Thymus (tissue), 11 donors: ENCODE results near the gene CACNA1B. TPM values are rescaled to one million over a fixed set of nuclear protein-coding genes. Genes with fewer than 3 reads are reported as not detected.
"Not testable (repeated sequence)": the region's sequence is repeated elsewhere in the genome, so short reads cannot be mapped to it uniquely, and the experiment has no call there.

Experiments
- DNase-seq, 9 donors: peaks; one replicate each; pipeline ENCODE4 v3.0.0-alpha.2; 2013; ENCODE audit warnings: low spot score in 9 of 9, low read depth in 6 of 9, missing footprints in 1 of 9
- H3K27ac ChIP-seq, 2 donors: one replicate each; pipeline ENCODE4 v1.5.1; 2013; ENCODE audit warnings: control low read depth in 1 of 2, low read depth in 1 of 2, low read length in 1 of 2, mild to moderate bottlenecking in 1 of 2, moderate library complexity in 1 of 2
- H3K27me3 ChIP-seq, 2 donors: one replicate each; pipeline ENCODE4 v1.5.1; 2013; ENCODE audit warnings: low read length in 1 of 2; ENCODE audit not compliant: control insufficient read depth in 2 of 2, insufficient read depth in 1 of 2
- H3K36me3 ChIP-seq, 2 donors: one replicate each; pipeline ENCODE4 v1.5.1; 2013; ENCODE audit warnings: low read length in 1 of 2, mild to moderate bottlenecking in 1 of 2, moderate library complexity in 1 of 2; ENCODE audit not compliant: control insufficient read depth in 2 of 2, insufficient read depth in 2 of 2
- H3K4me1 ChIP-seq, 2 donors: one replicate each; pipeline ENCODE4 v1.5.1; 2013; ENCODE audit warnings: low read length in 2 of 2; ENCODE audit not compliant: control insufficient read depth in 2 of 2, insufficient read depth in 2 of 2
- H3K4me3 ChIP-seq, 2 donors: one replicate each; pipeline ENCODE4 v1.5.1; 2013; ENCODE audit warnings: low read length in 2 of 2, control low read depth in 1 of 2, mild to moderate bottlenecking in 1 of 2
- H3K9me3 ChIP-seq, 2 donors: one replicate each; pipeline ENCODE4 v1.5.1; 2013; ENCODE audit warnings: low read length in 1 of 2, mild to moderate bottlenecking in 1 of 2; ENCODE audit not compliant: control insufficient read depth in 2 of 2, insufficient read depth in 1 of 2
- WGBS: extraction: QIAGEN DNeasy Blood & Tissue Kit; methylation state at CpG from one replicate; pipeline ENCODE4 v1.1.7; 2013; 5-methylcytosine and 5-hydroxymethylcytosine counted together
- polyA plus RNA-seq: library from polyadenylated mRNA; stranded (reverse); fragments of 200-250 nt; gene quantifications from one replicate; pipeline ENCODE4 v1.2.3, GENCODE V29; 2013
- total RNA-seq: library from RNA; stranded (reverse); fragments of 120-200 nt; gene quantifications from one replicate; pipeline ENCODE4 v1.2.4, GENCODE V29; 2013
- donor health status: healthy.

CACNA1B gene
- total and polyA plus RNA-seq, 2 donors, result 0.11 to 1.1 TPM

DNA sequence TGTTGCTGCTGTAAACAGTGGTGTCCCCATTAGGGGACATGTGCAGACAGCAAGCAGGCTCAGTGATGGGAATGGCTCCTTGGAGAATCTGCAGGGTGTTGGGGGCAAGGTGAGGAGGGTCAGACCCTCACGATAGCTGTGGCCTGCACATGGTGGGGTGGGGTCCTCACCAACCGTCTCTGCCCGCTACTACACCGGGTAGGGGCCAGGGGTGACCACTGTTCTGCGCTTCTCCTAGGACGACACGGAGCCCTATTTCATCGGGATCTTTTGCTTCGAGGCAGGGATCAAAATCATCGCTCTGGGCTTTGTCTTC is 4.9 kb downstream of the CACNA1B start:
- WGBS, result 94% methylated on average over 10 of the region's 10 CpGs
- H3K4me3 ChIP-seq, result no peak overlapping the region
- H3K9me3 ChIP-seq, result no peaks in the 10 kb centered on the region
- H3K36me3 ChIP-seq, result no peaks in the 10 kb centered on the region
- no peaks in the 10 kb centered on the region for H3K4me1 ChIP-seq
- no peak overlapping the region for H3K27ac ChIP-seq
- DNase-seq, result no peak
- H3K27me3 ChIP-seq, result peaks cover 14 to 19% of the 10 kb centered on the region in 2 donors

DNA sequence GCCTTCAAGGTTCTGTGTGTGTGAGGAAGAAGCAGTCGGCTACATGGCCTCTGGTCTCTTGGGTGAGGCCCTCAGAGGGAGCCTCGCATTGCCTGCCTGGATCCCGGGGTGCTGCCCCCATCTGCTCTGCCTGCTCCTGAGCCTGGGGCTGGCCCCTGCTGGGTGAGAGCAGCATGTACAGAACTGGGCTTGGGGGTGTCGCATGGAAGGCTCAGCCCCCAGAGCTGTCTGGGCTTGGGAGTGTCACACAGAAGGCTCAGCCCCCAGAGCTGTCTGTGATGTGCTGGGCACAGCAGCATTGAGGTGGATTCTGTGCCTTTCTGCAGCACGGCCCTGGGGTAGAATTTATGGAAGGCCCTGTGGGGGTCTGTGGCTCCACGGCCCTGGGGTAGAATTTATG is 6.4 kb downstream of the CACNA1B start:
- not testable (repeated sequence) for H3K9me3 ChIP-seq, H3K27ac ChIP-seq, DNase-seq, H3K36me3 ChIP-seq, H3K4me3 ChIP-seq, H3K4me1 ChIP-seq
- WGBS, result 98% methylated on average over 2 of the region's 6 CpGs
- H3K27me3 ChIP-seq, result peaks cover 4 to 11% of the 10 kb centered on the region in 2 donors

GRCh38 chr9:137884547-137884946 is 7.0 kb downstream of the CACNA1B start:
- not testable (repeated sequence) for H3K4me3 ChIP-seq, H3K9me3 ChIP-seq, H3K4me1 ChIP-seq, H3K36me3 ChIP-seq, H3K27ac ChIP-seq, DNase-seq, H3K27me3 ChIP-seq
- WGBS, result 22% methylated on average over 5 of the region's 7 CpGs

DNA sequence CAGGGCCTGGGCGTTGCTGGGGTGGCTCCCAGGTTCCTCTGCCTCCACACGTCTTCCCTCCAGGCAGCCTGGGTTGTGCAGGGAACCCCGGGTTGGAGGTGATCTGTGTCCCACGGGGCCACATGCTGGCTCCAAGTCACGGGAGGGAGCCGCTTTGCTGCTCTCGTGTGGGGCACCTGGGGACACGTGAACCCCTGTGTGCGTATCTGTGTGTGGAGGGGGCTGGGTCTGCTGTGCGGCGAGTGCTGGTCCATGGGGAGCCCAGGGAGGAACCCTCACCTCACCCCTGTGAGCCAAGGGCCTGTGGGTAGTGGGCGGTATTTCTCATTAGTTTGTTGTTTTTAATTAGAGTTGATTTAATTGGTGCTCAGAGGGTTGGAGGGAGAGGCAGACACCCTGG is 7.5 kb downstream of the CACNA1B start:
- not testable (repeated sequence) for H3K27me3 ChIP-seq, DNase-seq, H3K4me1 ChIP-seq, H3K9me3 ChIP-seq, H3K4me3 ChIP-seq, H3K36me3 ChIP-seq, H3K27ac ChIP-seq
- 91% methylated on average over 10 of the region's 12 CpGs for WGBS

DNA sequence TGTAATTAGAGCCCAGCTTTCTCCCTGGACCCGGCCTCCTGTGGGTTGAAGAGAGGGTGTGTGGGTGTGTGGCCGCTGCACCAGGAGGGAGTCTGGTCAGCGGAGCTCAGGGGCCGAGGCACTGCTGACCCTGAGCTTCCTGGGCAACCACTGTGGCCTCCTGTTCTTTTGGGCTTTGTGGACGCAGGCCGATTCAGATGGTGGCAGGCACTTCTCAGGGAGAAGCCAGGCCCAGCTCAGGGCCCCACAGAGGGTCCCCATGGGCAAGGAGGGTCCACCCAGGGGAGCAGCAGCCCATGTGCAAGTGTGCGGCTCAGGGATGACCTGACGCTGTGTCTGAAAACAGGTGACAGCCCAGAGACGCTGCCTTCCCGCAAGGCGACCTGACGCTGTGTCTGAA is 11.0 kb downstream of the CACNA1B start:
- not testable (repeated sequence) for H3K9me3 ChIP-seq, H3K36me3 ChIP-seq, H3K27me3 ChIP-seq, H3K27ac ChIP-seq, DNase-seq, H3K4me3 ChIP-seq, H3K4me1 ChIP-seq
- 91% methylated on average over 12 of the region's 12 CpGs for WGBS

DNA sequence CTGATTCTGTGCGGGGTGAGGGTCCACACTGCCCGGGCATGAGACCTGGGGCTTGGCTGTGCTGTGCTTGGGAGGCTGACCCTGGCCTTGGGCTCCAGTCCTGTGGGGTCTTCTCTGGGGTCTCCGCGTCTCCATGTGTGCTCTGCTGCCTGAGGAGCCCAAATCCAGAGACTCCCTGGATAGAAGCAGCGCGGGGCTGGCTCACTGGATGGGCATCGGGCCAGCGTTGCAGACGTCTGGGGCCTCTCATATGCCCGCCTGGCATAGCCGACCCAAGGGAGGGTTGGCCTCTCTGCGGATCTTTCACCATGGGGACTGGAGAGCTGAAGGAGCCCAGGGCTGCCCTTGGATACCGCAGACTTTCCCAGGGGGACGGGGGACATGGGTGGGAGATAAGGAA is 12.4 kb downstream of the CACNA1B start:
- H3K27ac ChIP-seq, H3K36me3 ChIP-seq, DNase-seq, H3K4me3 ChIP-seq, H3K27me3 ChIP-seq, H3K4me1 ChIP-seq, H3K9me3 ChIP-seq: not testable (repeated sequence)
- WGBS, result 95% methylated on average over 12 of the region's 14 CpGs

- not testable (repeated sequence) for H3K27me3 ChIP-seq, H3K4me1 ChIP-seq, H3K9me3 ChIP-seq, H3K36me3 ChIP-seq, H3K27ac ChIP-seq, H3K4me3 ChIP-seq, DNase-seq
- WGBS, result 75% methylated on average over 22 of the region's 24 CpGs
Observed at GRCh38 chr9:137890768-137891587, 13.4 kb downstream of the CACNA1B start.

- no peak for DNase-seq
- whole genome bisulfite sequencing, result 84% methylated on average over 20 of the region's 20 CpGs
- no peaks in the 10 kb centered on the region for H3K27me3 ChIP-seq
- H3K9me3 ChIP-seq, result no peaks in the 10 kb centered on the region
- H3K4me1 ChIP-seq, result no peaks in the 10 kb centered on the region
- H3K36me3 ChIP-seq, result no peaks in the 10 kb centered on the region
- H3K4me3 ChIP-seq, result no peak overlapping the region
- H3K27ac ChIP-seq, result no peak overlapping the region
Observed at GRCh38 chr9:137891588-137892423, 14.2 kb downstream of the CACNA1B start.

DNA sequence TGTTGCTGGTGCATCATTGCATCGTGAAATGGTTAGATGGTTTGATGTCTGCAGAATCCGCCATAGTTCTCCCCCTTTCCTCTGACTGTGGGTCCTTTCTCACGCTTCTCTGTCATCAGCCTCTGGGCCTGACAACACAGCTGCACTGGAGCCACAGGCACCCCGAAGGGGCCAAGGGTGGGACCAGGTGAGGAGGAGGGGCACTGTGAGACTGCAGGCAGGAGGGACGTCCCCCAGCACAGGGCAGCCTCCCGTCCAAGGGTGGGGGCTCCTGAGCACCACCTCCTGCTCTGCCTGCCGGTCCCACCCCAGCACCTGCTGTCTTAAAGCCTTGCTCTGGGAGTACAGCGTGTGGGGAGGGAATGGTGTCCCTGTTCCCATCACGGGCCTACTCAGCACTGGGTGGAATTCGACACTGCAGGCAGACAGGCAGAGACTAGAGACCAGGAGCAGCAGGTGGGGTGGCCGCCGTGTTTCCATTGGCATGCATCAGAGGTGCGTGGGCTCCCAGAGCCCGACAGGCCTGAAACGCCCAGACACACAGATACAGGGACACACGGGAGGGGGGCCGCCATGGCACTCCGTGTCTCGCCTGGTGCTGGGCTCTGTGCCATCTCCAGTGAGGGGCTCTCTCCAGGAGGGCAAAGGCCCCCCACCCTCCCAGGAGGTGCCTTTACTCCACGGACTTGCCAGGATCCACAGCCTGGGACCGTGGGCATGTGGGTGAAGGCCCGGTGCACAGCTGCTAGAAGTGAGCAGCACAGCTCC is 15.0 kb downstream of the CACNA1B start:
- Histone ChIP-seq H3K4me1 (no peaks in the 10 kb centered on the region), H3K36me3 (no peaks in the 10 kb centered on the region), H3K4me3 (no peak overlapping the region), H3K27me3 (no peaks in the 10 kb centered on the region), H3K27ac (no peak overlapping the region), H3K9me3 (no peaks in the 10 kb centered on the region)
- 84% methylated on average over 22 of the region's 22 CpGs for WGBS
- no peak for DNase-seq
